Mesothelial cell of epicardium (in vitro differentiated cells): Measurements from ENCODE around the gene QPRT. TPM values are rescaled to one million over a fixed set of nuclear protein-coding genes. Genes with fewer than 3 reads are reported as not detected.
"Not testable (repeated sequence)": the region's sequence is repeated elsewhere in the genome, so short reads cannot be mapped to it uniquely, and the experiment has no call there.

ENCODE experiments used
- DNase-seq, 2 experiments: peaks; one replicate each; pipeline ENCODE4 v3.0.0; 2021; ENCODE audit warnings: low spot score in 2 of 2; ENCODE audit not compliant: unreplicated experiment in 2 of 2
- H3K27ac Mint-ChIP-seq: 2 replicates; pipeline ENCODE4 v1.8.0; 2021; ENCODE audit warnings: mixed read lengths
- H3K27me3 Mint-ChIP-seq: 2 replicates; pipeline ENCODE4 v1.8.0; 2021; ENCODE audit warnings: low read depth, mixed read lengths
- H3K36me3 Mint-ChIP-seq: 2 replicates; pipeline ENCODE4 v1.8.0; 2021; ENCODE audit warnings: mixed read lengths
- H3K4me1 Mint-ChIP-seq: 2 replicates; pipeline ENCODE4 v1.8.0; 2021; ENCODE audit warnings: mixed read lengths
- H3K4me3 Mint-ChIP-seq: 2 replicates; pipeline ENCODE4 v1.8.0; 2021; ENCODE audit warnings: mild to moderate bottlenecking, moderate library complexity, mixed read lengths
- H3K9me3 Mint-ChIP-seq: 2 replicates; pipeline ENCODE4 v1.8.0; 2021; ENCODE audit warnings: mixed read lengths
- total RNA-seq: library from RNA; stranded (reverse); gene quantifications from 3 replicates; pipeline ENCODE4 v1.2.1, GENCODE V29; 2021
- TF ChIP-seq, protein P1 (sequence below): fragments of 200-600 bp; sonication (generic); IDR thresholded peaks from one replicate; pipeline ENCODE4 v1.5.0; 2021; ENCODE audit warnings: antibody characterized with exemption; ENCODE audit not compliant: unreplicated experiment

QPRT gene
- total RNA-seq, 1 donor from 2014 or later = 326 TPM

DNA sequence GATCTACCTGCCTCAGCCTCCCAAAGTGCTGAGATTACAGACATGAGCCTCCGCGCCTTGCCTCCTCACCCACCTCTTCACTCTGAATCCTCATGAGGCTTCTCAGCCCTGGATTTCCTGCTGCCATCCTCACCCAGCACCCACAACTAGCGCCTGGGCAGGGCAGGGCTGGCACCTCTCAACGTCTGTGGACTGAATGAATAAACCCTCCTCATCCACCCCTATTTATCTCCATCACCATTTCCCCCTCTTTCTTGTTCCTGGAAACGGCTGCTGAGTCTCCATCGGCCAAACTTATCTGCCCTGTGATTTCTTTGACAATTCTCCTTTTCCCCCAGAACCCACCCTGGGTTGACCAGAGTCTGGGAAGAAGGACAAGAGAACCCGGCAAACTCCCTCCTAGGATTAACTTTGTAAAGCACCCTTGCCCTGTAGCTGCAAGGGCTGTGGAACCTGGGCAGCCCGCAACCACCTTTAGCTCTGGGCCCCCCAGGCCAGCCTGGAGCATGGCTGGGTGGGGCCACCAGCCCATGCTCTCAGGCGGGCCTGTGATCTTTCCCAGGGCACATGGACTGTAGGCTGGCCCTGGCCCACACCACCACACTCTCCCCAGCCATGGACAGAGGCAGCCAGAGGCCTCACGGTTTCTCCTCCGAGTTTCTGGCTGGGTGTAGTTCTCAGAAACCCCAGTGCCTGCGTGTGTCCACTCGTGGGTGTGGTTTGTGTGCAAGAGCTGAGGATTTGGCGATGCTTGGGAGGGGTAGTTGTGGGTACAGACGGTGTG is 13.5 kb upstream of the QPRT start:
- Mint-ChIP-seq H3K4me3 (peak overlapping the region; percentile 23), H3K27ac (peak overlapping the region; percentile 97), H3K9me3 (no peaks in the 10 kb centered on the region), H3K27me3 (no peaks in the 10 kb centered on the region), H3K36me3 (no peaks in the 10 kb centered on the region), H3K4me1 (peaks cover 32% of the 10 kb centered on the region)
- TF ChIP-seq, protein P1, sequence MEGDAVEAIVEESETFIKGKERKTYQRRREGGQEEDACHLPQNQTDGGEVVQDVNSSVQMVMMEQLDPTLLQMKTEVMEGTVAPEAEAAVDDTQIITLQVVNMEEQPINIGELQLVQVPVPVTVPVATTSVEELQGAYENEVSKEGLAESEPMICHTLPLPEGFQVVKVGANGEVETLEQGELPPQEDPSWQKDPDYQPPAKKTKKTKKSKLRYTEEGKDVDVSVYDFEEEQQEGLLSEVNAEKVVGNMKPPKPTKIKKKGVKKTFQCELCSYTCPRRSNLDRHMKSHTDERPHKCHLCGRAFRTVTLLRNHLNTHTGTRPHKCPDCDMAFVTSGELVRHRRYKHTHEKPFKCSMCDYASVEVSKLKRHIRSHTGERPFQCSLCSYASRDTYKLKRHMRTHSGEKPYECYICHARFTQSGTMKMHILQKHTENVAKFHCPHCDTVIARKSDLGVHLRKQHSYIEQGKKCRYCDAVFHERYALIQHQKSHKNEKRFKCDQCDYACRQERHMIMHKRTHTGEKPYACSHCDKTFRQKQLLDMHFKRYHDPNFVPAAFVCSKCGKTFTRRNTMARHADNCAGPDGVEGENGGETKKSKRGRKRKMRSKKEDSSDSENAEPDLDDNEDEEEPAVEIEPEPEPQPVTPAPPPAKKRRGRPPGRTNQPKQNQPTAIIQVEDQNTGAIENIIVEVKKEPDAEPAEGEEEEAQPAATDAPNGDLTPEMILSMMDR = no peak
- DNase-seq = no peak

DNA sequence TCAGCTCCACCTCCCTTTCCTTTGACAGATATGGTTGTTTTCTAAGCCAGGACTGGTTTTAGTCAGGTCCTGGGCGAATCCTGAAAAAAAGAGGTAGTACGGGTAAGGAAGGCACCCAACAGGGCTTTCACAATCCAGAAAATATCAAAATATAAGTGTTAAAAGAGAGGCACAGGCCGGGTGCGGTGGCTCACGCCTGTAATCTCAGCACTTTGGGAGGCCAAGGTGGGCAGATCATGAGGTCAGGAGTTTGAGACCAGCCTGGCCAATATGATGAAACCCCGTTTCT is 11.7 kb upstream of the QPRT start:
- peak overlapping the region; percentile 97 for H3K27ac Mint-ChIP-seq
- not testable (repeated sequence) for H3K36me3 Mint-ChIP-seq, H3K9me3 Mint-ChIP-seq

DNA sequence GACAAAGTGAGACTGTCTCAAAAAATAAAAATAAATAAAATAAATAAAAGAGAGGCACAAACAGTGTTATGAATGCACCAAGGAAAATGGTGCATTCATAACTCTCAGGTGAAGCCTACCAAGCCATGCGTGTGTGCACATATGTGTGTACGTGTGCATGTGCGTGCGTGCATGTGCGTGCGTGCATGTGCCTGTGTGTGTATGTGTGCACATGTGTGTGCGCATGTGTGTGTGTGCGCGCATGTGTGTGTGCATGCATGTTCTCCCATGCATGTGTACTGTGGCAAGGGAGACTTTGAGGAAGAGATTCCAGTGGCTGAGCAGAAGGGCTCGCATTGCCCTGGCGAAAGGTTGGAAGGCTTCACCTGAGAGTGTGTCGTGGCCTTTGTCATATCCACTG is 11.2 kb upstream of the QPRT start:
- TF ChIP-seq, protein P1 = no peak
- no peak for DNase-seq
- Mint-ChIP-seq H3K4me1 (peaks cover 32% of the 10 kb centered on the region), H3K9me3 (no peaks in the 10 kb centered on the region), H3K27me3 (no peaks in the 10 kb centered on the region), H3K27ac (peak overlapping the region; percentile 64), H3K4me3 (no peak overlapping the region), H3K36me3 (peaks cover 2% of the 10 kb centered on the region)

More for the DNA sequence above, 11.7 kb upstream of the QPRT start:
- not testable (repeated sequence) for H3K27me3 Mint-ChIP-seq, DNase-seq
- peaks cover 32% of the 10 kb centered on the region for H3K4me1 Mint-ChIP-seq
- peak overlapping the region; percentile 68 for H3K4me3 Mint-ChIP-seq

GRCh38 chr16:29668267-29668666 is 10.7 kb upstream of the QPRT start:
- Mint-ChIP-seq H3K4me3 (no peak overlapping the region), H3K4me1 (peaks cover 33% of the 10 kb centered on the region), H3K27me3 (no peaks in the 10 kb centered on the region), H3K27ac (no peak overlapping the region), H3K9me3 (no peaks in the 10 kb centered on the region), H3K36me3 (peaks cover 2% of the 10 kb centered on the region)
- DNase-seq = no peak
- TF ChIP-seq, protein P1 = no peak

DNA sequence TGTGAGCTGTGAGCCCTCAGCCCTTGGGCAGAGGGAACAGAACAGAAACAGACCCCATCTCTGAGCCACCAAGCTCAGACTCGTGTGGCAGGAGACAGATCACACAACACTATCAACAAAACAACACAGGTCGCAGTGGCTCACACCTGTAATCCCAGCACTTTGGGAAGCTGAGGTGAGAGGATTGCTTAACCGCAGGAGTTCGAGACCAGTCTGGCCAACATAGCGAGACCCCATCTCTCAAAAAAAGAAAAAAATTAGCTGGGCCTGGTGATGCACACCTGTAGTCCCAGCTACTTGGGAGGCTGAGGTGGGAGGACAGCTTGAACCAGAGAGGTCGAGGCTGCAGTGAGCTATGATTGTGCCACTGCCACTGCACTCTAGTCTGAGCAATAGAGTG is 5.5 kb upstream of the QPRT start:
- Mint-ChIP-seq H3K27ac (peak overlapping the region; percentile 93), H3K27me3 (no peaks in the 10 kb centered on the region)

GRCh38 chr16:29674188-29674587 is 4.8 kb upstream of the QPRT start:
- DNase-seq = no peak
- TF ChIP-seq, protein P1 = no peak
- Mint-ChIP-seq H3K36me3 (peaks cover 2% of the 10 kb centered on the region), H3K27ac (peak overlapping the region; percentile 93), H3K4me1 (peaks cover 17% of the 10 kb centered on the region), H3K9me3 (no peaks in the 10 kb centered on the region), H3K4me3 (no peak overlapping the region), H3K27me3 (no peaks in the 10 kb centered on the region)

More for the DNA sequence above, 5.5 kb upstream of the QPRT start:
- TF ChIP-seq, protein P1 = no peak
- no peak for DNase-seq
- Mint-ChIP-seq H3K4me3 (no peak overlapping the region), H3K4me1 (peaks cover 17% of the 10 kb centered on the region), H3K9me3 (no peaks in the 10 kb centered on the region), H3K36me3 (peaks cover 2% of the 10 kb centered on the region)
